ENCODE results near the gene TMEM214. TPM values are rescaled to one million over a fixed set of nuclear protein-coding genes. Genes with fewer than 3 reads are reported as not detected.

Gene TMEM214
- total RNA-seq, 1 donor from 2014 or later, result 93.5 TPM

DNA sequence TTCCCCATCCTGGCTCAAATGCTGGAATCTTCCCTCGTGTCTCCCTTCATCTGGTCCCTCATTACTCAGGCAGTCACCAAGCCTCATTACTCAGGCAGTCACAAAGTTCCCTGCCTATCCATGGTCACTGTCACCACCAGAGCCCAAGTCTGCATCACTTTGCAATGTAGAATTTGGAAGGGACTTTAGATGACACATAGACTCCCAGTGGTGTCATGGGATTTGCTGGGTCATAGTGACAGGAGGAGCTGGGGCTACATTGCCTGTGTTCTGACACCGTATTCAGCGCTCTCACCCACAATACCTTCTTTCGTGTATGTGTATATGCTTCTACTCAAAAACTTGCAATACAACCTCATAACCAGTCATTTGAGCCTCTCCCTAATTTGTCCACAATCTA lies 43.6 kb downstream of the TMEM214 start:
- H3K9me3 Mint-ChIP-seq (ENCODE audit: unreplicated experiment), result no peaks in the 10 kb centered on the region
- H3K9ac ChIP-seq (ENCODE audit: low read length), result no peak overlapping the region
- no peak overlapping the region for H3K4me3 ChIP-seq (ENCODE audit: insufficient read depth, low read depth, low read length)
- H3K9me3 ChIP-seq (ENCODE audit: insufficient read depth, low read depth, low read length), result no peaks in the 10 kb centered on the region
- H3K4me3 Mint-ChIP-seq (ENCODE audit: unreplicated experiment), result no peak overlapping the region
- no peaks in the 10 kb centered on the region for H4K20me1 ChIP-seq (ENCODE audit: insufficient read depth, low read length)
- H3K4me1 Mint-ChIP-seq (ENCODE audit: low read depth, unreplicated experiment), result peaks cover 19% of the 10 kb centered on the region
- peaks cover 4% of the 10 kb centered on the region for H3K27me3 Mint-ChIP-seq (ENCODE audit: low read depth, unreplicated experiment)
- peaks cover 1% of the 10 kb centered on the region for H3K36me3 Mint-ChIP-seq (ENCODE audit: low read depth, unreplicated experiment)
- H2AFZ ChIP-seq (ENCODE audit: low read depth, low read length), result no peak overlapping the region
- H3K27me3 ChIP-seq (ENCODE audit: insufficient read depth, low read length), result no peaks in the 10 kb centered on the region
- peaks cover 24% of the 10 kb centered on the region for H3K79me2 ChIP-seq (ENCODE audit: insufficient read depth, low read length)
- peaks cover 63% of the 10 kb centered on the region for H3K4me1 ChIP-seq (ENCODE audit: insufficient read depth, low read length)
- no peak overlapping the region for H3K27ac ChIP-seq (ENCODE audit: low read depth, low read length)
- no peak overlapping the region for H3K4me2 ChIP-seq (ENCODE audit: low read length)
- TF ChIP-seq, protein P1, sequence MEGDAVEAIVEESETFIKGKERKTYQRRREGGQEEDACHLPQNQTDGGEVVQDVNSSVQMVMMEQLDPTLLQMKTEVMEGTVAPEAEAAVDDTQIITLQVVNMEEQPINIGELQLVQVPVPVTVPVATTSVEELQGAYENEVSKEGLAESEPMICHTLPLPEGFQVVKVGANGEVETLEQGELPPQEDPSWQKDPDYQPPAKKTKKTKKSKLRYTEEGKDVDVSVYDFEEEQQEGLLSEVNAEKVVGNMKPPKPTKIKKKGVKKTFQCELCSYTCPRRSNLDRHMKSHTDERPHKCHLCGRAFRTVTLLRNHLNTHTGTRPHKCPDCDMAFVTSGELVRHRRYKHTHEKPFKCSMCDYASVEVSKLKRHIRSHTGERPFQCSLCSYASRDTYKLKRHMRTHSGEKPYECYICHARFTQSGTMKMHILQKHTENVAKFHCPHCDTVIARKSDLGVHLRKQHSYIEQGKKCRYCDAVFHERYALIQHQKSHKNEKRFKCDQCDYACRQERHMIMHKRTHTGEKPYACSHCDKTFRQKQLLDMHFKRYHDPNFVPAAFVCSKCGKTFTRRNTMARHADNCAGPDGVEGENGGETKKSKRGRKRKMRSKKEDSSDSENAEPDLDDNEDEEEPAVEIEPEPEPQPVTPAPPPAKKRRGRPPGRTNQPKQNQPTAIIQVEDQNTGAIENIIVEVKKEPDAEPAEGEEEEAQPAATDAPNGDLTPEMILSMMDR (IDR thresholded peaks at IDR 0.05; ENCODE audit: insufficient read depth, low read depth, low read length), result no peak
- no peak for TF ChIP-seq EZH2 (IDR thresholded peaks at IDR 0.05; ENCODE audit: insufficient read depth, low read length)
- FAIRE-seq (no peak), DNase-seq (ENCODE audit: low read depth) (no peak)
- H3K36me3 ChIP-seq (ENCODE audit: insufficient read depth, low read length), result no peaks in the 10 kb centered on the region
- no peak overlapping the region for H3K27ac Mint-ChIP-seq (ENCODE audit: unreplicated experiment)

- no peak overlapping the region for H3K4me3 Mint-ChIP-seq (ENCODE audit: unreplicated experiment)
- H3K4me1 ChIP-seq (ENCODE audit: insufficient read depth, low read length), result peaks cover 61% of the 10 kb centered on the region
Measured at GRCh38 chr2:27077231-27077630, 44.5 kb downstream of the TMEM214 start.

More at GRCh38 chr2:27077231-27077630, 44.5 kb downstream of the TMEM214 start:
- peaks cover 8% of the 10 kb centered on the region for H4K20me1 ChIP-seq (ENCODE audit: insufficient read depth, low read length)
- peaks cover 22% of the 10 kb centered on the region for H3K79me2 ChIP-seq (ENCODE audit: insufficient read depth, low read length)
- H3K9me3 ChIP-seq (ENCODE audit: insufficient read depth, low read depth, low read length), result no peaks in the 10 kb centered on the region
- H3K4me3 ChIP-seq (ENCODE audit: insufficient read depth, low read depth, low read length), result no peak overlapping the region
- FAIRE-seq, result no peak
- H3K4me1 Mint-ChIP-seq (ENCODE audit: low read depth, unreplicated experiment), result peaks cover 22% of the 10 kb centered on the region
- H3K9ac ChIP-seq (ENCODE audit: low read length), result no peak overlapping the region
- peak overlapping the region; percentile 80 for H3K27ac Mint-ChIP-seq (ENCODE audit: unreplicated experiment)
- no peaks in the 10 kb centered on the region for H3K36me3 ChIP-seq (ENCODE audit: insufficient read depth, low read length)
- no peak overlapping the region for H2AFZ ChIP-seq (ENCODE audit: low read depth, low read length)
- no peak for DNase-seq (ENCODE audit: low read depth)
- no peak overlapping the region for H3K27ac ChIP-seq (ENCODE audit: low read depth, low read length)
- H3K9me3 Mint-ChIP-seq (ENCODE audit: unreplicated experiment), result no peaks in the 10 kb centered on the region
- no peak for TF ChIP-seq EZH2 (IDR thresholded peaks at IDR 0.05; ENCODE audit: insufficient read depth, low read length)
- TF ChIP-seq, protein P1 (IDR thresholded peaks at IDR 0.05; ENCODE audit: insufficient read depth, low read depth, low read length), result no peak
- H3K27me3 Mint-ChIP-seq (ENCODE audit: low read depth, unreplicated experiment), result peaks cover 4% of the 10 kb centered on the region
- no peaks in the 10 kb centered on the region for H3K27me3 ChIP-seq (ENCODE audit: insufficient read depth, low read length)
- H3K4me2 ChIP-seq (ENCODE audit: low read length), result no peak overlapping the region
- peaks cover 1% of the 10 kb centered on the region for H3K36me3 Mint-ChIP-seq (ENCODE audit: low read depth, unreplicated experiment)
